ENCODE results near the gene FKRP. TPM values are rescaled to one million over a fixed set of nuclear protein-coding genes. Genes with fewer than 3 reads are reported as not detected.
"Not testable (repeated sequence)": the region's sequence is repeated elsewhere in the genome, so short reads cannot be mapped to it uniquely, and the experiment has no call there.

Gene FKRP
- total RNA-seq, 1 donor from 2014 or later = 16.3 TPM

DNA sequence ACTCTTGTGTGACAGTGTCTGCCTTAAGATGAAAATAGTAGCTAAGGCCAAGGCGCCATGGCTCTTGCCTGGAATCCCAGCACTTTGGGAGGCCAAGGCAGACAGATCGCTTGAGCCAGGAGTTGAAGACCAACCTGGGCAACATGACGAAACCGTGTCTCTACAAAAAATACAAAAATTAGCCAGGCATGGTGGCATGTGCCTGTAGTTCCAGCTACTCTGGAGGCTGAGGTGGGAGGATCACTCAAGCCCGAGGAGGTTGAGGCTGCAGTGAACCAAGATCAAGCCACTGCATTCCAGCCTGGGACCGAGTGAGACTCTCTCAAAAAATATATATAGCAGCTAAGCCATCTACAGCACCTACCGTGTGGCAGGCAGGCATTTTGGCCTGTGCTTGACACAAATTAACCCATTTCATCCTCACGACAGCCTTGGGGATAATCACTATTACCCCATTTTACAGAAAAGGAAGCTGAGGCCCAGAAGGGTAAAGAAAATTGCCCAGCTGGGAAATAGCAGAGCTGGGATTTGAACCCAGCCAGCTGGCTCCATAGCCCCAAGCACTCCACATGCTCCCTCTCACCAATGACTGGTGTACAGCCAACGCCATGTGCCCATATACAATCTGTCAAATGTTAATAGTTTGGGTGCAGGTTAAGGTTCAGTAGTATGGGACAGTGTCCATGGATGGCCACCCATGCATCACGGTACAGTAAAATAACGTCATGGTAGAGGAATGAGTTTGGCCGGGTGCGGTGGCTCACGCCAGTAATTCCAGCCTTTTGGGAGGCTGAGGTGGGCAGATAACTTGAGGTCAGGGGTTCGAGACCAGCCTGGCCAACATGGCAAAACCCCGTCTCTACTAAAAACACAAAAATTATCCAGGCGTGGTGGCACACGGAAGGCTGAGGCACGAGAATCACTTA lies 39.5 kb downstream of the FKRP start:
- no peak for DNase-seq (ENCODE audit: low spot score)

DNA sequence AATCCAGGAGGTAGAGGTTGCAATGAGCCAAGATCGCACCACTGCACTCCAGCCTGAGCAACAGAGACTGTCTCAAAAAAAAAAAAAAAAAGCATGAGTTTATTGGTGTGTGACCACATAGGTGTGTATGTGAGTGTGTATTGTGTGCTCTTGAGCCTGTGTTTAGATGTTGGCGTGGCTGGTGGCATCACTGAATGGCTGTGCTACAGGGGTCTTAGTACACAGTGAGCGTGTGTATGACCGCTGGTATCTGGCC lies 40.1 kb downstream of the FKRP start:
- DNase-seq (ENCODE audit: low spot score) = no peak

DNA sequence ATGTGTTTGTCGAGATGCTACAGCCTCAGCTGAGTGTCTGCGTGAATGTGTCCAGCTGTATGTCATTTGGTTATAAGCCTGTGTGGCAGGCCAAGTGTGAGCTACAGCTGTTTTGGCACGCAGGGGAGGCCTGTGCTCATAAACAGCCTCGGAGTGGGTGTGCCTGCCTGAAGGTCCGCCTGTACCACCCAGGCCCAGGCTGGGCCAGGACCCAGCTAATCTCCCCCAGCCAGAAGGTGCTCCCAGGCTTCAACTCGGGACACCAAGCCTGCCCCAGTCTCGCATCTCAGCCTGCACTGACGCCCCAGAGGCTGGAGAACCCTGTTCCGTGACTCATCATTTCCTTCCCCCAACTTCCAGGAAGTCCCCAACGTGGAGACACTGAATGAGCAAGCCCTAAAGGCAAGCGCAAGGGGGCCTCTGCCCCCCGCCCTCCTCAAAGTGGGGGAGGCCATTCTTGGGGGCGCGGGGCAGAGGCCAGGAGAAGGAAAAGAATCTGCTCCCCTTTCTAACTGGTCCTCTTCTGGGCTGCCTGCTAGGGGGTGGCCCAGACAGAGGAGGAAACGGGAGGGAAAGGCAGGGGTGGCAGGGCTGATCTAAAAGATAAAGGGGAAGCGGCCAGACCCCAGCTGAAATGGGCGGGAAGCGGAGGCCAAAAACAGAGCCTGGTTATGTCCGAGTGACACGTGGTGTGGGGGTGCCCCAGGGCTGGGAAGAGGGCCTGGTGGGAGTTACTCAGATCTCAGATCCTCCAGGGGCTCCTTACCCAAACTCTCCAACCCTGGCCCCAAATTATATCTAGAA lies 40.6 kb downstream of the FKRP start:
- DNase-seq (ENCODE audit: low spot score) = peak; percentile 67

DNA sequence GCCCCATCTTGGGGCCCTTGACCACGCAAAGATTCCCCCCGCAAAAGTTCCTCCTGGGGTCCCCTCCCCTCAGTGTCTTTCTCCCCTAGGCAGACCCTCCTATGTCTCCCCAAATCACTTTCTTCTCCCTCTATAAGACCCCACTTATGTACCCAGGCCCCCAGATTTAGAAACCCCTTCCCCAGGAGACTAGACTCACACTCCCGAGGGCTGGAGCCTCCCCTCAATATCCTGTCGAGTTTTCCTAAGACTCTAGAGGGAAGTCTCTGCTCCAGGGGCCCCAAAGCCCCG lies 41.1 kb downstream of the FKRP start:
- no peak for DNase-seq (ENCODE audit: low spot score)

DNA sequence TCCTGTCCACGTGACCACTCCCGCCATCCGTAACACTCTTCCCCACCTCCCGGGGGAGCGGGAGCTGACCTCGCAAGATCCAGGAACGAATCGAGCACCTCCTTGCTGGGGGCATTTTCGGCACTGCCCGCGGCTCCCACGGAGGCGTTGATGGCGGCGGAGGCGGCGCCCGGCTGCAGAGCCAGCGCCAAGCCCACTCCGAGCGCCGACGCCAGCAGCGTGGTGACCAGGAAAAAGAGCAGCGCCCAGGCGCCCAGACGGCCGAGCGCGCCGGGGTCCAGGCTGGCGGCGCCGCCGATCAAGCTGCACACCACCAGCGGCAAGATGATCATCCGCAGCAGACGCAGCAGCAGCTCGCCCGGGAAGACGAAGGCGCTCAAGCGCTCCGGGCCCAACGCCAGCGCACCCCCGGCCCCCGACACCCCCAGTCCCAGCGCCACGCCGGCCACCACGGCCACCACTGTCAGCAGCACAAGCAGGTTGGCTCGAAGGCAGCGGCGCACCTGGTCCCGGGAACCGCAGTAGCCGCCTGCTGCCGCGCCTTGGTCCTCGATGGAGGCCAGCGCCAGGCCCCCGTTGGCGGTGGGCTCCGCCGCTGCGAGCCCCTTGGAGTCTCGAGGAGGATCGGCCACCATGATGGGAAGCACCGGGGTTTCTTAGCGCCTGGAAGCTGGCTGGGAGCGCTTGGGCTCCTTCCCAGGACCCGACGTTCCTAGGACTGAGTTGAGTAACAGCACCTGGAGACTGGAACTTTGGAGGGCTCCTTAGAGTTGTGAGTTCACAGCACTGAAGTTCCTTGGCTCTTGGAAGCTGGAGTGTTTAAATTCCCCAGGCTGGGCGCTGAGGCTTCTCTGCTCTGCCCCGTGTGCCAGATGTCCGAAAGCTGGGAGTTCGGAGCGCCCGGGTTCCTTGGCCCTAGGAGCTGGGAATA lies 41.7 kb downstream of the FKRP start:
- peak; percentile 45 for DNase-seq (ENCODE audit: low spot score)

DNA sequence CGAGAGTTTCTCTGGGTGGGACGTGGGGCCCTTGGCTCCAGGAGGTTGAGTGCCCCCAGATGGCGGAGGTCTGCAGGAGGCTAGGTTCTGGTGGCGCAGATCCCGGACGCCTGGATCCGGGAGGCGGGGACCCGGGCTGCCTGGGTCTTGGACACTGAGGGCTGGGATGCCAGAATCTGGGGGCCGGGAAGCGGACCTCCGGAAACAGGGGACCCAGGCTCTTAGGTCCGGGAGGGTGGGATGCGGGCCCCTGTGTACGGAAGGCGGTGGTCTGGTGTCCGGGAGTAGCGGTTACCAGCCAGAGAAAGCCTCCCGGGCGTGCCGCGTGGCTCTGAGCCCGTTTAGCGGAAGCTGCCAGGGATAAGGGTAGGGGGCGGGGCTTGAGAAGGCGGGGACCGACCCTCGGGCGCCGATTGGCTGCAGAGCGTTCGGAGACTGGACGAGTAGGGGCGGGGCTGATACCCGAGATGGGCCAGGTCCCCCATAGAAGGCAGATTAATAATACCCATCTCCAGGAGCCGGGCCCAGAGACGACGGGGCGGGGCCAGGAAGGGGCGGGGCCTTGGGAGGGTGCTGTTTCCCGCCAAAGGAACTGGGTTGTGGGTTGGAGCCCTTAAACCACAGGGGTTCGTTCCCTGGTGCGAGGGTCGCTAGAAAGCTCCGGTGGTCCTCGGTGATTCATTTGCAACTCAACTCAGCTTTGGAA lies 42.6 kb downstream of the FKRP start, which contains the start of gene SLC1A5:
SLC1A5 (minus strand) TSS at position 333 of the 706 bp plus-strand sequence. CDS start 629 bp downstream, outside the sequence.
- peak; percentile 98 for DNase-seq (ENCODE audit: low spot score)

DNA sequence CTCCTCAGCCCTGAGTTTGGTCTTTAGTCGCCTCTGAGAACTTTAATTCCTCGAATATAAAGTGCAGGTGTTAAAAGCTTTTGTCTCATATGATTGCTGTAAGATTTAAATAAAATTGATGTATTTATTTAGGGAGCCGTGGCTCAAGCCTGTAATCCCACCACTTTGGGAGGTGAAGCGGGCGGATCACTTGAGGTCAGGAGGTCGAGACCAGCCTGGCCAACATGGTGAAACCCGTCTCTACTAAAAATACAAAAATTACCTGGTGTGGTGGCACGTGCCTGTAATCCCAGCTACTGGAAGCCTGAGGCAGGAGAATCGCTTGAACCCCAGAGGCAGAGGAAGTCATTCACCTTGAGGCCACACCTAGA lies 43.1 kb downstream of the FKRP start:
- DNase-seq (ENCODE audit: low spot score) = no peak

DNA sequence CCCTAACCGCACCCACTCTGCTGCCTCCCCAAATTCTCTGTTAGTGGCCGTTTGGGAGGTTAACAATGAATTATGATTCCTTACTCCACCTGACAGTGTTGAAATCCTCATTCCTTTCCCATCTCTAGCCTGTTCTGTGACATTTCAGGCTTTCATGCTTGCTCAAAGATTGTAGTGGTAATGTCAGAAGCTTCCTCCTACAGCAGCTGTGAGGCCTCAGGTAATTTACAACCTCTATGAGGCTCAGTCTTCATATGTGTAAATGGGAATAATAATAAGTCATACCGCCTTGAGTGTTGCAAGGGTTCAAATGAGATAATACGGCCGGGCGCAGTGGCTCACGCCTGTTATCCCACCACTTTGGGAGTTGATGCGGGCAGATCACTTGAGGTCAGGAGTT lies 43.5 kb downstream of the FKRP start:
- no peak for DNase-seq (ENCODE audit: low spot score)

DNA sequence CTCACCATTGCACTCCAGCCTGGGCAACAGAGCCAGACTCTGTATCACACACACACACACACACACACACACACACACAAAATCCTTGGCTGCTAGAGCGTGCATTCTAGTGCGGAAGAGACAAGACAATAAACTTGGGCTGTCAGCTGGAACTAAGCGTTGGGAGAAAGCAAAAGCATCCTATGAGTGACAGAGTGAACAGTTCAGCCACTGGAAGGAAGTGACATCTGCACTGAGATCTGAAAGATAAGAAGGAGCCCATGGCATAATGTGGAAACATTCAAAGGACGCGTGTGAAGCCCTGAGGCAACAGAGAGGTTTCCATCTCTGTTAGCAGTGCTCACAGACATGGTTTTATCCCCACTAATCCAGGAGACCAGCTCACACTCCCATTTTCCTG lies 46.1 kb downstream of the FKRP start:
- DNase-seq (ENCODE audit: low spot score) = no peak

DNA sequence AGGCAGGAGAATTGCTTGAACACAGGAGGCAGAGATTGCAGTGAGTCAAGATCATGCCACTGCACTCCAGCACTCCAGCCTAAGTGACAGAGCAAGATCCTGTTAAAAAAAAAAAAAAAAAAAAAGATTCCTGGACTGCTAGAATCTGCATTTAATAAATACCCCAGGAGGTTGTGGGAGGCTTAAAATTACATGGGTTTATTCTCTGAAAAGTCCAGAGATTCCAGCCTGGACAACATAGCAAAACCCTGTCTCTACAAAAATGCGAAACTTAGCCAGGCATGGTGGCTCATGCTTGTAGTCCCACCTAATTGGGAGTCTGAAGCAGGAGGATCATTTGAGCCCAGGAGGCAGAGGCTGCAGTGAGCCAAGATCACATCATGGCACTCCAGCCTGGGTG lies 52.0 kb downstream of the FKRP start:
- no peak for DNase-seq (ENCODE audit: low spot score)

DNA sequence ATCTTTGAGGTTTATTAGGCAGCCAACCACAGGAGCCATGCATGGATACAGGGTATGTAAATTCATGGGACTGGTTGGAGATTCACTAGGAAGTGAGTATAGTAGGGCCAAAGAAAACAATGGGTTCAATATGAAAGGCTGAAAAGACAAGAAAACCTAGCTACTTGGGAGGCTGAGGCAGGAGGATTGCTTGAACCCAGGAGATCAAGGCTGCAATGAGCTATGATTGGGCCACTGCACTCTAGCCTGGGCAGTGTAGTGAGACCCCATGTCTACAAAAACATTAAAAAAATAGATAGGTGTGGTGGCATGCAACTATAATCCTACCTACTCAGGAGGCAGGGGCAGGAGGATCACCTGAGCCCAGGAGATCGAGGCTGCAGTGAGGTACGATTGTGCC lies 52.9 kb downstream of the FKRP start:
- DNase-seq (ENCODE audit: low spot score) = no peak

DNA sequence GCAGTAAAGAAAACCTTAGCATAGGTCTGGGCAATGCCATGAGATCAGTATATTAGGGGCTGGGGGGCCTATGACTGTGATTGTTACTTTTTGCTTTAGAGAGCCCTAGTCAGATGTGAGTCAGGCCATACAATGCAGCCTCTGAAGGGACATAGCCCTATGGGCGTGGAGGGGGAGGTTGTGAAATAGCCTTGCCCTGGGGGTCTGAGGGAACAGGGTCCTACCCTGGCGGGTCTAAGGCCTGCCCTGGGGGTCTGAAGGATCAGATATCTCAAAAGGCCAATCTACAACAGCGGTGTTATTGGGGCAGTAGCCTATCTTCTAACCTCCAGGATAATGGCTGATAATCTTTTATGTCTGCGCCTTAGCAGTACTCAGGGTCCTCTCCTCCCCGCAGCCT lies 56.3 kb downstream of the FKRP start:
- no peak for DNase-seq (ENCODE audit: low spot score)

DNA sequence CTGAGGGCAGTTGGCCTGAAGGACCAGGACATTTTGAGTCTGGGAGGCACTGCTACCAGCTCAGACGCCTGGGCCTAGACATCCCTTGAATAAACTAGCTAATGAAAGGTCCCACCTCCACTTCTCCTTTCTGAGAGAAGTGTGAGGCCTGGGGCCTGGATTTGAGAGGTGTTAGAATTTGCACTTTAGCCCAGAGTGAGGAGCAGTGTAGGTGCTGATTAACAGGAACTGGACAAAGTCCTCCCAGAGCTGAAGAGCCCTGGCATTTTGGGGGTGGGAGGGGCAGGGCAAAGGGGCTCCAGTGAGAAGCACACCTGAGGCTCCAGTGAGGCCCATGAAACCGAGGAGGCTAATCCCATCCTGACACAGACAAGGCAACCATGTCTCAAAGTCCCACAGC lies 57.7 kb downstream of the FKRP start:
- no peak for DNase-seq (ENCODE audit: low spot score)

DNA sequence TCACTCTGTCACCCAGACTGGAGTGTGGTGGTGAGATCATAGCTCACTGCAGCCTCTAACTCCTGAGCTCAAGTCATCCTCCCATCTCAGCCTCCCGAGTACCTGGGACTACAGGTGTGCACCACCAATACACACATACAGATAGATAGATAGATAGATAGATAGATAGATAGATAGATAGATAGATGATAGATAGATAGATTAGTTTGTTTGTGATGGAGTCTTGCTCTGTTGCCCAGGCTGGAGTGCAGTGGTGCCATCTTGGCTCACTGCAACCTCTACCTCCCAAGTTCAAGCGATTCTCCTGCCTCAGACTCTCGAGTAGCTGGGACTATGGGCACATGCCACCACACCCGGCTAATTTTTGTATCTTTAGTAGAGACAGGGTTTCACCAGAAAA lies 58.6 kb downstream of the FKRP start:
- not testable (repeated sequence) for DNase-seq (ENCODE audit: low spot score)

DNA sequence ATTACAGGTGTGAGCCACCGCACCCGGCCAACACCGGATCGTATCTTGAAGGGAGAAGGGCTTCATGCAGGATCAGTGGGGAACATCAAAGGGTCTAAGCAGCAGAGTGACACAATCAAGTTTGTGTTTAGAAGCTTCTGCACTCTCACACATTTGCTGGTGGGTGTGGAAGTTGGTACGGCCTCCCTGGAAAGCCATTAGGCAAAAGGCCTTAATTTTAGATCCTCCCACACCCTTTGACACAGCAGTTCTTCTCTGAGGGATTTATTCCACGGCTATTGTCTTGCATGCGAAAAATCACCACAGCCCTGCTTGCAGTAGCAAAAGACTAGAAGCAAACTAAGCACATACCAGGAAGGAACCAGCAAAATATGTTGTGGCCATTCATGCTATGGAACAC lies 60.8 kb downstream of the FKRP start:
- DNase-seq (ENCODE audit: low spot score) = no peak

Other genes starting within 250 kb of the FKRP start
- gene CALM3, start 144.7 kb upstream of the FKRP start, total RNA-seq = 325 TPM
- gene PTGIR, start 121.0 kb upstream of the FKRP start, total RNA-seq = 1.7 TPM
- gene GNG8, start 109.9 kb upstream of the FKRP start, total RNA-seq = not detected
- 31.0 TPM for gene DACT3, start 84.9 kb upstream of the FKRP start, total RNA-seq
- gene PRKD2, start 28.9 kb upstream of the FKRP start, total RNA-seq = 61.5 TPM
- gene STRN4, start 393 bp downstream of the FKRP start, total RNA-seq = 83.9 TPM
- 105 TPM for gene SLC1A5, start 42.5 kb downstream of the FKRP start, total RNA-seq
- 125 TPM for gene AP2S1, start 104.8 kb downstream of the FKRP start, total RNA-seq
- 60.1 TPM for gene ARHGAP35, start 114.9 kb downstream of the FKRP start, total RNA-seq